ENCODE data around the gene AP1M1. TPM values are rescaled to one million over a fixed set of nuclear protein-coding genes. Genes with fewer than 3 reads are reported as not detected.

The AP1M1 gene
- total RNA-seq, 6 donors from 2014 or later: 45.7 to 87.7 (median 62.5) TPM

GRCh38 chr19:16216744-16217670 lies 19.3 kb downstream of the AP1M1 start:
- TF ChIP-seq POLR2A (IDR thresholded peaks at IDR 0.05): no peak
- no peak for TF ChIP-seq CTCF (IDR thresholded peaks at IDR 0.05)
- TF ChIP-seq EP300 (IDR thresholded peaks at IDR 0.05): no peak
- no peak for TF ChIP-seq POLR2AphosphoS5 (IDR thresholded peaks at IDR 0.05)
- H3K4me1 ChIP-seq: peaks cover 0 to 8% (median 3%) of the 10 kb centered on the region in 4 donors
- H3K4me3 ChIP-seq: no peak overlapping the region
- 74% methylated on average over 5 to 12 of the region's 13 CpGs for WGBS, 2 donors
- peaks cover 20 to 28% (median 22%) of the 10 kb centered on the region in 4 donors for H3K9me3 ChIP-seq
- H3K27ac ChIP-seq: no peak overlapping the region
- ATAC-seq (ENCODE audit: low FRiP score in 2 of 2): peak; percentile 28 to 59
- peak; percentile 34 to 42 for DNase-seq
- no peaks in the 10 kb centered on the region for H3K27me3 ChIP-seq
- H3K36me3 ChIP-seq: peaks cover 6 to 66% (median 37%) of the 10 kb centered on the region in 4 donors

GRCh38 chr19:16217716-16218451 lies 20.2 kb downstream of the AP1M1 start:
- no peak overlapping the region for H3K27ac ChIP-seq
- 89 to 93% methylated on average over 11 to 16 of the region's 16 CpGs for WGBS, 2 donors
- peak in 1 of 2 donors; percentile 34 for DNase-seq
- H3K4me1 ChIP-seq: peaks cover 0 to 8% (median 3%) of the 10 kb centered on the region in 4 donors
- no peak for TF ChIP-seq POLR2A (IDR thresholded peaks at IDR 0.05)
- no peak for TF ChIP-seq EP300 (IDR thresholded peaks at IDR 0.05)
- TF ChIP-seq CTCF (IDR thresholded peaks at IDR 0.05): no peak
- TF ChIP-seq POLR2AphosphoS5 (IDR thresholded peaks at IDR 0.05): no peak
- peaks cover 6 to 70% (median 45%) of the 10 kb centered on the region in 4 donors for H3K36me3 ChIP-seq
- no peaks in the 10 kb centered on the region for H3K27me3 ChIP-seq
- ATAC-seq (ENCODE audit: low FRiP score in 2 of 2): peak; percentile 21 to 61
- H3K9me3 ChIP-seq: peaks cover 23 to 33% (median 24%) of the 10 kb centered on the region in 4 donors
- no peak overlapping the region for H3K4me3 ChIP-seq

GRCh38 chr19:16218851-16219250 lies 21.1 kb downstream of the AP1M1 start:
- peaks cover 6 to 80% (median 54%) of the 10 kb centered on the region in 4 donors for H3K36me3 ChIP-seq
- peaks cover 23 to 33% (median 24%) of the 10 kb centered on the region in 4 donors for H3K9me3 ChIP-seq
- H3K27ac ChIP-seq: no peak overlapping the region
- DNase-seq (no peak), ATAC-seq (ENCODE audit: low FRiP score in 2 of 2) (no peak)
- WGBS, 2 donors: 93 to 94% methylated on average over 2 of the region's 2 CpGs
- TF ChIP-seq CTCF (IDR thresholded peaks at IDR 0.05) (no peak), POLR2AphosphoS5 (IDR thresholded peaks at IDR 0.05) (no peak)
- H3K27me3 ChIP-seq: no peaks in the 10 kb centered on the region
- no peak overlapping the region for H3K4me3 ChIP-seq
- peaks cover 0 to 8% (median 3%) of the 10 kb centered on the region in 4 donors for H3K4me1 ChIP-seq

- no peak overlapping the region for H3K4me3 ChIP-seq
- no peak for ATAC-seq (ENCODE audit: low FRiP score in 2 of 2)
- no peaks in the 10 kb centered on the region for H3K4me1 ChIP-seq
- peaks cover 23 to 33% (median 24%) of the 10 kb centered on the region in 4 donors for H3K9me3 ChIP-seq
- no peak for DNase-seq
- H3K27me3 ChIP-seq: no peaks in the 10 kb centered on the region
- 94 to 96% methylated on average over 3 of the region's 3 CpGs for WGBS, 2 donors
- no peak overlapping the region for H3K27ac ChIP-seq
- H3K36me3 ChIP-seq: peaks cover 12 to 99% (median 81%) of the 10 kb centered on the region in 4 donors
- no peak for TF ChIP-seq EP300 (IDR thresholded peaks at IDR 0.05)
- no peak for TF ChIP-seq CTCF (IDR thresholded peaks at IDR 0.05)
- TF ChIP-seq POLR2A (IDR thresholded peaks at IDR 0.05): no peak
- TF ChIP-seq POLR2AphosphoS5 (IDR thresholded peaks at IDR 0.05): no peak
These were observed 25.1 kb downstream of the AP1M1 start for GRCh38 chr19:16222806-16223205.
